ENCODE measurements around the gene FXYD6. TPM values are rescaled to one million over a fixed set of nuclear protein-coding genes. Genes with fewer than 3 reads are reported as not detected.

The FXYD6 gene
- total RNA-seq, 1 donor from 2014 or later: 21.5 TPM

- DNase-seq (ENCODE audit: low spot score): peak; percentile 74
Observed at GRCh38 chr11:117910941-117911655, 34.6 kb upstream of the FXYD6 start.

GRCh38 chr11:117910525-117910924 is 34.1 kb upstream of the FXYD6 start:
- DNase-seq (ENCODE audit: low spot score): peak; percentile 64

GRCh38 chr11:117909611-117910382 is 33.3 kb upstream of the FXYD6 start:
- DNase-seq (ENCODE audit: low spot score): peak; percentile 85

GRCh38 chr11:117908959-117909610 is 32.6 kb upstream of the FXYD6 start:
- peak; percentile 57 for DNase-seq (ENCODE audit: low spot score)

- peak; percentile 80 for DNase-seq (ENCODE audit: low spot score)
Observed at GRCh38 chr11:117908109-117908895, 31.8 kb upstream of the FXYD6 start.

GRCh38 chr11:117907276-117908108 is 31.0 kb upstream of the FXYD6 start:
- peak; percentile 95 for DNase-seq (ENCODE audit: low spot score)

GRCh38 chr11:117906710-117907109 is 30.3 kb upstream of the FXYD6 start:
- no peak for DNase-seq (ENCODE audit: low spot score)

- DNase-seq (ENCODE audit: low spot score): no peak
Observed at GRCh38 chr11:117906126-117906525, 29.7 kb upstream of the FXYD6 start.

- DNase-seq (ENCODE audit: low spot score): peak; percentile 60
Observed at GRCh38 chr11:117905524-117905923, 29.1 kb upstream of the FXYD6 start.

- DNase-seq (ENCODE audit: low spot score): peak; percentile 85
Observed at GRCh38 chr11:117903505-117904382, 27.3 kb upstream of the FXYD6 start.

GRCh38 chr11:117902001-117902845 is 25.8 kb upstream of the FXYD6 start:
- peak; percentile 64 for DNase-seq (ENCODE audit: low spot score)

- DNase-seq (ENCODE audit: low spot score): peak; percentile 75
Observed at GRCh38 chr11:117901601-117902000, 25.1 kb upstream of the FXYD6 start.

GRCh38 chr11:117900720-117901440 is 24.4 kb upstream of the FXYD6 start:
- peak; percentile 85 for DNase-seq (ENCODE audit: low spot score)

GRCh38 chr11:117900121-117900648 is 23.7 kb upstream of the FXYD6 start:
- DNase-seq (ENCODE audit: low spot score): peak; percentile 28

GRCh38 chr11:117898059-117898458 is 21.6 kb upstream of the FXYD6 start:
- peak; percentile 69 for DNase-seq (ENCODE audit: low spot score)

GRCh38 chr11:117892651-117893050 is 16.2 kb upstream of the FXYD6 start:
- no peak for DNase-seq (ENCODE audit: low spot score)

- no peak for DNase-seq (ENCODE audit: low spot score)
Observed at GRCh38 chr11:117891362-117891761, 14.9 kb upstream of the FXYD6 start.

Data from mesenteric fat pad (tissue), 1 donor.